NT2/D1 (cell line): ENCODE measurements around the gene TMEM238.
"Not testable (repeated sequence)": the region's sequence is repeated elsewhere in the genome, so short reads cannot be mapped to it uniquely, and the experiment has no call there.

ENCODE experiments used
- DNase-seq: peaks from one replicate; pipeline ENCODE4 v3.0.0-alpha.2; 2011; ENCODE audit warnings: low read depth, low spot score
- H3K27me3 ChIP-seq: 2 replicates; pipeline ENCODE4 v1.6.0; 2011; ENCODE audit warnings: mild to moderate bottlenecking; ENCODE audit not compliant: insufficient read length, insufficient read depth
- H3K36me3 ChIP-seq: 2 replicates; pipeline ENCODE4 v1.6.1; 2011; ENCODE audit warnings: mild to moderate bottlenecking, low read length, mixed read lengths; ENCODE audit not compliant: insufficient read depth, insufficient read length
- H3K4me1 ChIP-seq: 2 replicates; pipeline ENCODE4 v1.5.1; 2011; ENCODE audit not compliant: insufficient read depth, insufficient read length
- H3K4me3 ChIP-seq: 2 replicates; pipeline ENCODE4 v1.5.1; 2011; ENCODE audit warnings: low read depth; ENCODE audit not compliant: insufficient read length
- H3K9ac ChIP-seq: 2 replicates; pipeline ENCODE4 v1.6.0; 2011; ENCODE audit warnings: low read depth; ENCODE audit not compliant: insufficient read length
- H3K9me3 ChIP-seq: 2 replicates; pipeline ENCODE4 v1.5.1; 2011; ENCODE audit warnings: mild to moderate bottlenecking, low read length; ENCODE audit not compliant: insufficient read depth
- SUZ12 ChIP-seq: IDR thresholded peaks from 2 replicates; pipeline ENCODE4 v1.6.1; 2011; ENCODE audit not compliant: insufficient read length, insufficient read depth; ENCODE audit errors: extremely low read depth
- YY1 ChIP-seq: IDR thresholded peaks from 2 replicates; pipeline ENCODE4 v1.6.1; 2011; ENCODE audit not compliant: insufficient read length, insufficient read depth
- ZNF274 ChIP-seq: IDR thresholded peaks from 2 replicates; pipeline ENCODE4 v1.6.1; 2011; ENCODE audit warnings: mild to moderate bottlenecking, low read depth, low read length

Gene TMEM238

DNA sequence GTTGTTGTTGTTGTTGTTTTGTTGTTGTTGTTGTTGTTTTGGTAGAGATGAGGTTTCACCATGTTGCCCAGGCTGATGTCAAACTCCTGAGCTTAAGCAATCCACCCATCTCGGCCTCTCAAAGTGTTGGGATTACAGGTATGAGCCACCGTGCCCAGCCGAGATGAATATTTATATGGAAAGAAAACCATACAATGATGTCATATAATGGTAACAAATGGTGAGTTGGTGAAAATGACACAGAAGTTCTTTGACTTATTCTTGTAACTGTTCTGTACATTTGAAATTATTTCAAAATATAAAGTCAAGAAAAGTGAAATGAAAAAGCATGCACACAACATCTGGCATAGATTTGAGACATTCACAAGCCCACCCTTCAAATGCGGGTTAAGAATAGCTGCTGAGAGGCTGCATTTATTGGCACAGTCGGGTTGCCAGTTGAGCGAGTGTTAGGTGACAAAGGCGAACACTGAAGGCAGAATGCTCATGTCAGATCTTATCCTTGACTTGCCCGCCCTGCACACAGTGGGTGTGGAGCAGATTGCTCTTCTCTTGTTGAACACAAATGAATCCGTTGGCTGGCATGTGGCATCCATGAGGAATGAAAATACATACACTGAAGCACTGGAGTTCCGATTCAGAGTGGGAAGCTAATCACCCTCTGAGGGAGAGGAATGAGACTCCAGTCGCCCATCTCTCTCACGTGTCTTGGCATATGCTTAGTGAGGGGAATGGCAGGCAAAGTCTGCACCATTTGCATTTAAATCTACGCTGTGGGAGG lies 39.3 kb upstream of the TMEM238 start:
- DNase-seq = no peak
- Histone ChIP-seq H3K4me3 (no peak overlapping the region), H3K27me3 (peaks cover 10% of the 10 kb centered on the region), H3K36me3 (no peaks in the 10 kb centered on the region), H3K9ac (no peak overlapping the region), H3K4me1 (no peaks in the 10 kb centered on the region), H3K9me3 (peaks cover 10% of the 10 kb centered on the region; the same call in 1 of the 2 replicates)
- no peak for TF ChIP-seq SUZ12
- TF ChIP-seq YY1 = no peak
- TF ChIP-seq ZNF274 = no peak

DNA sequence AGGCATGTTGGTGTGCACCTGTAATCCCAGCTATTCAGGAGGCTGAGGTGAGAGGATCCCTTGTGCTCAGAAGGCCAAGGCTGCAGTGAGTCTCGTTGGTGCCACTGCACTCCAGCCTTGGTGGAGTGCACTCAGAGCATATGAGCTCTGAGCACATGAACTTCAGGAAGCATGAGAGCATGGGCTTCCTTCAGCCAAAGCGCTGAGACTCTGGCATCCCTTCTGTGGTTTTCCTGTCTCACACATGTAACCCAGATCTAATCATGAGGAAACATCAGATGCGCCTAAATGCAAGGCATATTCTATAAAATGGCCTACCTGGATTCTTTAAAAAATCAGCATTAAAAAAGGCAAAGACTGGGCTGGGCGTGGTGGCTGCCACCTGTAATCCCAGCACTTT lies 37.2 kb upstream of the TMEM238 start:
- H3K9ac ChIP-seq, H3K4me1 ChIP-seq, H3K27me3 ChIP-seq, H3K36me3 ChIP-seq, H3K4me3 ChIP-seq, DNase-seq: not testable (repeated sequence)
- H3K9me3 ChIP-seq = peaks cover 10% of the 10 kb centered on the region; the same call in 1 of the 2 replicates

DNA sequence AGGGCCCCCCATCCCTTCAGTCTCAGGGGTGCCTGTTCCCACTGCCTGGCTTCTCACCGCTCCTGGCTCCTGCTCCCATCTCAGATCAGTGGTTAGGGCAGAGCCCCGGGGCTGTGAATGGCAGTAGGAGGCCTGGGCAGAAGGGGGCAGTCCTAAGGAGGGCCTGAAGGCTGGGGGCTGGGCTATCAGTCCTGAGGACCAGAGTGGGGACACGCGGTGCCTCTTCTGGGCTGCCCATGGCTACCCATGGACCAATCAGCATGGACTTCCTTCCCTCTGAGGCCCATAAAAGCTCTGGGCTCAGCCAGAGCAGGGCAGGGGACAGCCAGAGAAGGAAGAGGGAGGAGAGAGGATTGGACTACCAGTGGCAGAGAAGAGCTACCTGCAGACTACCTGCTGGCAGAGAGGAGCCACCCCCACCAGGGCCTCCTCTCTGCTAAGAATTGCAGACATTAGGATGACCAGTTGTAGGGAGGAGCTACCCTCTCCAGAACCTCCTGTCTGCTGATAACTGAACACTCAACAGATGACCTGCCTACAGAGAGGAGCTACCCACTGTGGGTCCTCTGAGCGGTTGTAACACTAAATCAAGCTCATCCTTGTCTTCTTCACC lies 35.6 kb upstream of the TMEM238 start:
- no peaks in the 10 kb centered on the region for H3K36me3 ChIP-seq

DNA sequence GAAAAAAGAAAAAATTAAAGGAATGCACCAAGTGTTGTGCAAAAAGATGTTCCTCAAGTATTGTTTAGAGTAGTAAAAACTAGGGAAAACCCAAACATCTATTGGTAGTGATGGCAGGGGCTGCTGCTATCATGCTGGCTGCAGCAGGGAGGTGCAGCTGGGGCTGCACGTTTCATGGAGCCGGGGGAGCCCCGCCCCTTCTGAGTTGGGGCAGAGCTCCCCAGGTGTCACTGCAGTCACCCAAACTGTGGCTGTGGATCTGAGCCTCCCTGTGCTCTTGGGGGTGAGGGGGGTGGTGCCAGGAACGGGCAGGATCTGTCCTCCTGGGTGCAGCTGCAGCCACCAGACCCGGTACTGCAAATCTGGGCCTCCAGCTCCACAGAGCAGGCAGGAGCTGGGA lies 35.0 kb upstream of the TMEM238 start:
- Histone ChIP-seq H3K4me1 (no peaks in the 10 kb centered on the region), H3K9me3 (peaks cover 10% of the 10 kb centered on the region; the same call in 1 of the 2 replicates), H3K36me3 (no peaks in the 10 kb centered on the region), H3K27me3 (peaks cover 10% of the 10 kb centered on the region), H3K4me3 (no peak overlapping the region), H3K9ac (no peak overlapping the region)
- TF ChIP-seq SUZ12 (no peak), YY1 (no peak), ZNF274 (no peak)
- DNase-seq = no peak

More for the DNA sequence above, 35.6 kb upstream of the TMEM238 start:
- Histone ChIP-seq H3K4me3 (no peak overlapping the region), H3K9me3 (peaks cover 10% of the 10 kb centered on the region; the same call in 1 of the 2 replicates), H3K9ac (no peak overlapping the region), H3K4me1 (no peaks in the 10 kb centered on the region), H3K27me3 (peaks cover 10% of the 10 kb centered on the region)
- no peak for DNase-seq
- TF ChIP-seq ZNF274 = no peak
- TF ChIP-seq YY1 = no peak
- no peak for TF ChIP-seq SUZ12

DNA sequence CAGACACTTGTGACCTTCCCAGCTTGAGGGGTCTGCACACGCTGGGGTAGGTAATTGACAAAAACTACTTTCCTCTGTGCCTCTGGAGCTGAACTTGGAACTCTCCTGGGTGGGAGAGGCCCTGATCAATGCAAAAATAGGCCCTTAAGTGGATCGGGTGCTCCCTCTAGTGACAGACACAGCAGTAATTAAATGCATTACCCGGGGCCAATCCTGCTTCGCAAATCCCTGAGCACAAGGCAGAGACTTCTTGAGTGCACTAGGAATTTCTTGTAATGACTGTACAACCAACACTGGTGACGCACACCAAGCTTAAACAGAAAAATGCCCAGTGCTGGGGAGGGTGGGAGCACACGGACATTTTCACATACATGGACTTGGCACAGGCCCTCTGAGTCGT lies 34.1 kb upstream of the TMEM238 start:
- no peak overlapping the region for H3K4me3 ChIP-seq
- peak; percentile 70 for DNase-seq
- H3K9ac ChIP-seq = no peak overlapping the region
- TF ChIP-seq ZNF274 = no peak
- TF ChIP-seq SUZ12 = no peak
- no peak for TF ChIP-seq YY1
- H3K4me1 ChIP-seq = no peaks in the 10 kb centered on the region
- peaks cover 10% of the 10 kb centered on the region; the same call in 1 of the 2 replicates for H3K9me3 ChIP-seq
- H3K27me3 ChIP-seq = peaks cover 10% of the 10 kb centered on the region
- no peaks in the 10 kb centered on the region for H3K36me3 ChIP-seq

DNA sequence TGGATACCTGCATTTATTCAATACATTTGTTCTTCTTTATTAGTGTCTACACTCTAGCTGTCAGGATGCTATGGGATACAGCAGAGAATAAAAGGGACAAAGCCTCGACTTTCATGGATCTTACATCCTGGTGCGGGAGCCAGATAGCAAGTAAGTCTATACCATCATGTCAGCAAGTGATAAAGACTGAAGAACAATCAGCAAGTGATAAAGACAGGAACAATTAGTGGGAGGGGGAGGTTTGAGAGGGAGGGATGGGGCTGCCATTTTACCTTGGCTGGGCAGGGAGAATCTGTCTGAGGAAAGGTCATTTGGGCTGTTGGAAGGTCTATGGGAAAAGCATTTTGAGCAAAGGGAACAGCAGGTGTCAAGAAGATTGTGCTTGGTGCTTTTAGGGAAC lies 26.1 kb upstream of the TMEM238 start:
- Histone ChIP-seq H3K4me3 (no peak overlapping the region), H3K27me3 (no peaks in the 10 kb centered on the region), H3K9me3 (peaks cover 18% of the 10 kb centered on the region; the same call in 1 of the 2 replicates), H3K36me3 (peaks cover 17% of the 10 kb centered on the region), H3K9ac (no peak overlapping the region), H3K4me1 (peaks cover 8% of the 10 kb centered on the region)
- no peak for TF ChIP-seq YY1
- no peak for DNase-seq

DNA sequence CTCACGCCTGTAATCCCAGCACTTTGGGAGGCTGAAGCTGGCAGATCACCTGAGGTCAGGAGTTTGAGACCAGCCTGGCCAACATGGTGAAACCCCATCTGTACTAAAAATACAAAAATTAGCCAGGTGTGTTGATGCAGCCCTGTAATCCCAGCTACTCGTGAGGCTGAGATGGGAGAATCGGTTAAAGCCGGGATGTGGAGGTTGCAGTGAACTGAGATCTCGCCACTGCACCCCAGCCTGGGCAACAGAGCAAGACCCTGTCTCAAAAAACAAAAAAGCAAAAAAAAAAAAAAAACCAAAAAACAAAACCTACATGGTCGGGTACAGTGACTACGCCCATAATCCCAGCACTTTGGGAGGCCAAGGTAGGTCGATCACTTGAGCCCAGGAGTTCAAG lies 25.1 kb upstream of the TMEM238 start:
- not testable (repeated sequence) for DNase-seq, H3K4me3 ChIP-seq, H3K9ac ChIP-seq, H3K27me3 ChIP-seq, H3K4me1 ChIP-seq
- Histone ChIP-seq H3K9me3 (peaks cover 18% of the 10 kb centered on the region; the same call in 1 of the 2 replicates), H3K36me3 (peaks cover 23% of the 10 kb centered on the region)

DNA sequence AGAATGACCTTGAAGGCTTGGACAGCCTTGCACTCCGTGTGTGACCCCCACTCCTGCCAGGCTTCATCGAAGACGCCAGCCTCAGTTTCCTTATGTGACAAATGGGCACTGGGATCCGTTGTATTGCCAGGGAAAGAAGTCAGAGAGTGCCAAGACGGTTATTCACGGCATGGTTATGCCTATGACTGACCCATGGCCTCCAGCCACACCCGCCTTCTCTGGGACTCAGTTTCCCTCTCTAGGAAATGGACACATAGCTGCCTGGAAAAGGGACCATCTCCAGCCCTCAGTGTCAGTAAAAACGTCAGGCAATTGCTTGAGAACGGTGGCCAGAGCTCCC lies 24.4 kb upstream of the TMEM238 start:
- no peak for TF ChIP-seq SUZ12
- no peak for TF ChIP-seq ZNF274
- no peak for TF ChIP-seq YY1
- no peak for DNase-seq
- Histone ChIP-seq H3K4me1 (peaks cover 8% of the 10 kb centered on the region), H3K9me3 (peaks cover 18% of the 10 kb centered on the region; the same call in 1 of the 2 replicates), H3K27me3 (no peaks in the 10 kb centered on the region), H3K4me3 (peak overlapping the region; percentile 9), H3K9ac (no peak overlapping the region), H3K36me3 (peaks cover 28% of the 10 kb centered on the region)
